Suprapubic skin (tissue), 4 donors: ENCODE data around the gene FKBP6.
"Not testable (repeated sequence)": the region's sequence is repeated elsewhere in the genome, so short reads cannot be mapped to it uniquely, and the experiment has no call there.

Experiments used
- POLR2A ChIP-seq, 2 donors: fragments of 450-650 bp; IDR thresholded peaks; one replicate each; pipeline ENCODE4 v1.6.1; 2017; ENCODE audit warnings: antibody characterized with exemption in 2 of 2, mild to moderate bottlenecking in 2 of 2, moderate library complexity in 2 of 2
- POLR2AphosphoS5 ChIP-seq, 3 donors: sonication (generic); formaldehyde crosslinking; IDR thresholded peaks; one replicate each; pipeline ENCODE4 v1.6.1; 2017; ENCODE audit warnings: antibody characterized with exemption in 3 of 3

GRCh38 chr7:73302846-73303245, 25.1 kb upstream of the FKBP6 start:
- TF ChIP-seq POLR2AphosphoS5, POLR2A (IDR thresholded peaks at IDR 0.05): not testable (repeated sequence)
